ENCODE results near the gene LINGO3. TPM values are rescaled to one million over a fixed set of nuclear protein-coding genes. Genes with fewer than 3 reads are reported as not detected.

The LINGO3 gene
- total and polyA plus RNA-seq, 2 of the 4 experiments (the other 2 are of a cell fraction): not detected

GRCh38 chr19:2353159-2353886, 45.4 kb upstream of the LINGO3 start:
- no peak overlapping the region for H2BK15ac ChIP-seq (ENCODE audit: low read depth, low read length)
- ATAC-seq (ENCODE audit: low read depth) (no peak), DNase-seq (no peak)
- ChIA-PET POLR2A (ENCODE audit: unreplicated experiment) (no interaction called here), CTCF (no interaction called here)
- no peak overlapping the region for H3K27ac ChIP-seq (ENCODE audit: insufficient read depth, low read length)
- no peaks in the 10 kb centered on the region for H3K9me1 ChIP-seq (ENCODE audit: insufficient read depth, low read length)
- BruUV-seq (replicated peaks): no TSS peak
- no peak overlapping the region for H4K5ac ChIP-seq (ENCODE audit: low read depth, low read length)
- H3K4me1 ChIP-seq (ENCODE audit: control insufficient read depth, insufficient read depth, low read length): no peaks in the 10 kb centered on the region
- H2AK9ac ChIP-seq (replicated peaks; ENCODE audit: low read depth, low read length, poor library complexity): no peak overlapping the region
- intact Hi-C loops (cut with micrococcal nuclease): no loop called here
- no peak overlapping the region for H2AFZ ChIP-seq (replicated peaks; ENCODE audit: low read length, poor library complexity)
- H3K9me3 ChIP-seq (ENCODE audit: control insufficient read depth, insufficient read depth, low read length): no peaks in the 10 kb centered on the region
- WGBS, 2 experiments (ENCODE audit: extremely low coverage in 2 of 2, insufficient read length in 1 of 2): 89% methylated on average over 42 of the region's 45 CpGs; no CpG with 5 or more reads in 1 of the 2 experiments
- peaks cover 34% of the 10 kb centered on the region for H3K36me3 ChIP-seq (ENCODE audit: control insufficient read depth, insufficient read depth, low read length)
- no peak overlapping the region for H3K56ac ChIP-seq (ENCODE audit: extremely low read depth, insufficient read depth, low read length)
- H3K9ac ChIP-seq (ENCODE audit: low read depth, low read length): no peak overlapping the region
- H3K27me3 ChIP-seq (ENCODE audit: control insufficient read depth, insufficient read depth, low read length): peaks cover 3% of the 10 kb centered on the region; the same call in 1 of the 2 replicates
- in situ Hi-C loops (cut with MboI; ENCODE audit: low sequenced_read_pairs): no loop called here
- H4K8ac ChIP-seq (ENCODE audit: low read depth in 2 of 2, low read length in 2 of 2): no peak overlapping the region
- no peaks in the 10 kb centered on the region for H4K20me1 ChIP-seq (ENCODE audit: insufficient read depth, low read length)
- H2BK5ac ChIP-seq (ENCODE audit: low read depth, low read length, poor library complexity, severe bottlenecking): no peak overlapping the region
- H3K14ac ChIP-seq (replicated peaks; ENCODE audit: low read depth, low read length): no peak overlapping the region
- dilution Hi-C loops (cut with HindIII; ENCODE audit: low sequenced_read_pairs, unreplicated experiment): no loop called here
- H3K4me3 ChIP-seq (ENCODE audit: insufficient read depth, low read depth, low read length): no peak overlapping the region
- no peak overlapping the region for H2BK20ac ChIP-seq (ENCODE audit: low read depth, low read length)
- no peak overlapping the region for H3K23ac ChIP-seq (ENCODE audit: low read depth, low read length)
- H3K79me1 ChIP-seq (ENCODE audit: low read depth in 1 of 2, low read length in 2 of 2): no peaks in the 10 kb centered on the region
- H3K4ac ChIP-seq (ENCODE audit: low read depth, low read length): no peak overlapping the region
- H3K4me2 ChIP-seq (ENCODE audit: low read depth, low read length): no peak overlapping the region
- TF ChIP-seq NFE2L2 (IDR thresholded peaks at IDR 0.05; ENCODE audit: low read depth, low read length) (no peak), USF2 (IDR thresholded peaks at IDR 0.05; ENCODE audit: low read depth, low read length) (no peak), CHD1 (IDR thresholded peaks at IDR 0.05; ENCODE audit: low read depth, low read length) (no peak)
- no peak overlapping the region for H2BK120ac ChIP-seq (ENCODE audit: low read depth, low read length)
- no peak overlapping the region for H2AK5ac ChIP-seq (ENCODE audit: low read depth, low read length)
- no peak overlapping the region for H4K91ac ChIP-seq (ENCODE audit: insufficient read depth, low read depth, low read length)
- H3K18ac ChIP-seq (ENCODE audit: low read depth, low read length): no peak overlapping the region
